H1 (cell line): ENCODE measurements around the gene FBXL17. TPM values are rescaled to one million over a fixed set of nuclear protein-coding genes. Genes with fewer than 3 reads are reported as not detected.

Source experiments
- CTCF ChIA-PET: fragments of 300-600 bp; sonication (Branson Sonifier 250); formaldehyde crosslinking; loops from one replicate; lab custom pipeline; 2021; ENCODE audit not compliant: partially characterized antibody; lab: Charles Lee
- POLR2A ChIA-PET: fragments of 300-600 bp; sonication (Branson Sonifier 250); formaldehyde crosslinking; loops from one replicate; lab custom pipeline; 2021; ENCODE audit warnings: inconsistent platforms; ENCODE audit not compliant: partially characterized antibody; lab: Charles Lee
- DNase-seq, 2 experiments: peaks; one replicate each; pipeline versions ENCODE4 v3.0.0 to v3.0.0-alpha.2; 2010 to 2022; ENCODE audit warnings: low spot score in 2 of 2, low read depth in 1 of 2, mixed read lengths in 1 of 2
- FAIRE-seq: peaks from 2 replicates; lab custom pipeline; 2011; peaks lifted over from hg19 to GRCh38; lab: Jason Lieb, UNC
- H2AFZ ChIP-seq: 2 replicates; pipeline ENCODE4 v1.8.1; 2012; ENCODE audit warnings: low read length, inconsistent platforms
- H2AK5ac ChIP-seq: 2 replicates; pipeline ENCODE4 v1.6.1; 2013; ENCODE audit warnings: low read depth, low read length
- H2BK120ac ChIP-seq: replicated peaks from 2 replicates; pipeline ENCODE3; 2013; ENCODE audit warnings: low read depth, low read length, inconsistent platforms
- H2BK12ac ChIP-seq: 2 replicates; pipeline ENCODE4 v1.6.1; 2013; ENCODE audit warnings: low read depth, low read length
- H2BK15ac ChIP-seq: 2 replicates; pipeline ENCODE4 v1.6.1; 2013; ENCODE audit warnings: low read length
- H2BK20ac ChIP-seq: 2 replicates; pipeline ENCODE4 v1.6.1; 2013; ENCODE audit warnings: low read length
- H2BK5ac ChIP-seq: 2 replicates; pipeline ENCODE4 v1.6.1; 2013; ENCODE audit warnings: low read depth, low read length
- H3K14ac ChIP-seq: 2 replicates; pipeline ENCODE4 v1.6.1; 2013; ENCODE audit warnings: inconsistent platforms; ENCODE audit not compliant: insufficient read length
- H3K18ac ChIP-seq: 2 replicates; pipeline ENCODE4 v1.6.1; 2013; ENCODE audit warnings: low read length; ENCODE audit errors: extremely low read depth
- H3K23ac ChIP-seq: 2 replicates; pipeline ENCODE4 v1.6.1; 2013; ENCODE audit warnings: inconsistent platforms; ENCODE audit not compliant: insufficient read length
- H3K23me2 ChIP-seq: 2 replicates; pipeline ENCODE4 v1.6.1; 2013; ENCODE audit warnings: low read depth, low read length
- H3K27ac ChIP-seq: 2 replicates; pipeline ENCODE4 v1.6.1; 2011; ENCODE audit warnings: low read depth, low read length, inconsistent platforms
- H3K27me3 ChIP-seq, 4 experiments: replicated peaks in 1 of 4; 1 replicate in 1 of 4; 2 replicates in 3 of 4; pipeline versions ENCODE4 v1.6.1 to v1.8.1; 2011 to 2013; ENCODE audit warnings: low read length in 3 of 4, mild to moderate bottlenecking in 3 of 4, inconsistent platforms in 2 of 4, mixed read lengths in 2 of 4, moderate library complexity in 1 of 4; ENCODE audit not compliant: control insufficient read depth in 3 of 4, insufficient read depth in 3 of 4; ENCODE audit errors: extremely low read depth in 1 of 4
- H3K36me3 ChIP-seq, 4 experiments: 2 replicates each; pipeline versions ENCODE4 v1.6.1 to v1.8.1; 2011 to 2013; ENCODE audit warnings: mild to moderate bottlenecking in 4 of 4, low read length in 3 of 4, moderate library complexity in 2 of 4, control low read depth in 1 of 4, inconsistent platforms in 1 of 4; ENCODE audit not compliant: insufficient read depth in 4 of 4, control insufficient read depth in 2 of 4
- H3K4ac ChIP-seq: replicated peaks from 2 replicates; pipeline ENCODE3; 2013; ENCODE audit warnings: low read length, low read depth, mixed read lengths, inconsistent platforms; ENCODE audit not compliant: insufficient read length
- H3K4me1 ChIP-seq, 4 experiments: replicated peaks in 1 of 4; 1 replicate in 1 of 4; 2 replicates in 3 of 4; pipeline versions ENCODE4 v1.6.1 to v1.8.1; 2011 to 2013; ENCODE audit warnings: low read length in 3 of 4, inconsistent platforms in 2 of 4, mixed read lengths in 1 of 4; ENCODE audit not compliant: insufficient read depth in 4 of 4, control insufficient read depth in 3 of 4
- H3K4me2 ChIP-seq, 2 experiments: 2 replicates each; pipeline versions ENCODE4 v1.6.1 to v1.8.1; 2011 to 2013; ENCODE audit warnings: low read depth in 2 of 2, low read length in 2 of 2, control low read depth in 1 of 2, inconsistent platforms in 1 of 2, mild to moderate bottlenecking in 1 of 2; ENCODE audit not compliant: insufficient read depth in 1 of 2
- H3K4me3 ChIP-seq, 4 experiments: fragments of 200-600, 300-600 bp in 1 of 4; sonication (generic), shearing (Covaris generic), sonication (Bioruptor Twin) in 1 of 4; 2 replicates each; pipeline versions ENCODE4 v1.5.1 to v1.8.1; 2011 to 2016; ENCODE audit warnings: low read length in 4 of 4, low read depth in 3 of 4, control low read depth in 2 of 4, inconsistent platforms in 2 of 4, mild to moderate bottlenecking in 2 of 4, mixed read lengths in 1 of 4, moderate library complexity in 1 of 4; ENCODE audit not compliant: insufficient read depth in 2 of 4; ENCODE audit errors: extremely low read depth in 1 of 4
- H3K56ac ChIP-seq: replicated peaks from 2 replicates; pipeline ENCODE3; 2013; ENCODE audit warnings: low read depth, mild to moderate bottlenecking, mixed read lengths, low read length, inconsistent platforms; ENCODE audit not compliant: insufficient read length
- H3K79me1 ChIP-seq: 2 replicates; pipeline ENCODE4 v1.6.1; 2013; ENCODE audit warnings: low read depth, low read length, control low read depth
- H3K79me2 ChIP-seq, 2 experiments: 2 replicates each; pipeline versions ENCODE4 v1.6.1 to v1.8.1; 2012 to 2013; ENCODE audit warnings: low read length in 2 of 2, mild to moderate bottlenecking in 2 of 2, inconsistent platforms in 1 of 2; ENCODE audit not compliant: insufficient read depth in 2 of 2, control insufficient read depth in 1 of 2
- H3K9ac ChIP-seq, 4 experiments: replicated peaks in 1 of 4; 1 replicate in 1 of 4; 2 replicates in 3 of 4; pipeline versions ENCODE4 v1.6.1 to v1.8.1; 2011 to 2013; ENCODE audit warnings: low read depth in 3 of 4, low read length in 3 of 4, control low read depth in 2 of 4, mild to moderate bottlenecking in 2 of 4, moderate library complexity in 2 of 4, inconsistent platforms in 1 of 4; ENCODE audit errors: extremely low read depth in 1 of 4
- H3K9me3 ChIP-seq, 2 experiments: 2 replicates each; pipeline versions ENCODE4 v1.6.1 to v1.8.1; 2012 to 2013; ENCODE audit warnings: mild to moderate bottlenecking in 2 of 2, moderate library complexity in 2 of 2, control low read depth in 1 of 2, inconsistent platforms in 1 of 2, low read depth in 1 of 2, low read length in 1 of 2, mixed read lengths in 1 of 2; ENCODE audit not compliant: insufficient read depth in 2 of 2
- H4K20me1 ChIP-seq, 2 experiments: replicated peaks in 1 of 2; 2 replicates each; pipeline versions ENCODE3 to v1.8.1; 2011 to 2013; ENCODE audit warnings: inconsistent platforms in 2 of 2, low read length in 2 of 2, mild to moderate bottlenecking in 1 of 2; ENCODE audit not compliant: insufficient read depth in 2 of 2, control insufficient read depth in 1 of 2
- H4K5ac ChIP-seq: 2 replicates; pipeline ENCODE4 v1.6.1; 2013; ENCODE audit warnings: low read length, low read depth, mixed read lengths, inconsistent platforms; ENCODE audit not compliant: insufficient read length
- H4K8ac ChIP-seq: 2 replicates; pipeline ENCODE4 v1.8.0; 2013; ENCODE audit warnings: mild to moderate bottlenecking, moderate library complexity, low read length, inconsistent platforms; ENCODE audit not compliant: insufficient read depth; ENCODE audit errors: extremely low read depth
- H4K91ac ChIP-seq: replicated peaks from 2 replicates; pipeline ENCODE3; 2013; ENCODE audit warnings: low read length, mixed read lengths, inconsistent platforms; ENCODE audit not compliant: insufficient read length
- BACH1 ChIP-seq: IDR thresholded peaks from 2 replicates; pipeline ENCODE4 v1.6.1; 2012; ENCODE audit warnings: low read length, improper control_type of control experiment
- GTF2F1 ChIP-seq: IDR thresholded peaks from 2 replicates; pipeline ENCODE4 v1.6.1; 2012; ENCODE audit warnings: low read depth, low read length, improper control_type of control experiment, borderline replicate concordance
- KDM1A ChIP-seq: fragments of 200-600, 300-600 bp; sonication (generic); IDR thresholded peaks from 2 replicates; pipeline ENCODE4 v1.7.1; 2016; ENCODE audit warnings: mild to moderate bottlenecking, low read length, borderline replicate concordance
- MAFK ChIP-seq: IDR thresholded peaks from 2 replicates; pipeline ENCODE4 v1.6.1; 2012; ENCODE audit warnings: low read depth, mild to moderate bottlenecking, improper control_type of control experiment, low read length
- NANOG ChIP-seq: IDR thresholded peaks from 2 replicates; pipeline ENCODE4 v1.6.1; 2011; ENCODE audit warnings: low read length, low read depth, mild to moderate bottlenecking, inconsistent platforms; ENCODE audit not compliant: insufficient read depth, poor library complexity, severe bottlenecking
- RFX5 ChIP-seq: IDR thresholded peaks from 2 replicates; pipeline ENCODE4 v1.6.1; 2011; ENCODE audit warnings: low read depth, low read length, improper control_type of control experiment, borderline replicate concordance
- SP4 ChIP-seq: IDR thresholded peaks from 2 replicates; pipeline ENCODE4 v1.6.1; 2012; ENCODE audit warnings: low read length, inconsistent platforms
- YY1 ChIP-seq: IDR thresholded peaks from 2 replicates; pipeline ENCODE4 v1.6.1; 2011; ENCODE audit warnings: low read depth, mild to moderate bottlenecking, low read length
- WGBS, 2 experiments: shearing (Covaris generic) in 1 of 2; methylation state at CpG; one replicate each; pipeline versions ENCODE4 v1.1.6 to v1.1.7; 2013 to 2015; ENCODE audit warnings: low lambda C conversion rate in 2 of 2, mixed read lengths in 2 of 2, inconsistent platforms in 1 of 2, low coverage in 1 of 2, missing lambda C conversion rate in 1 of 2; ENCODE audit not compliant: insufficient replicate concordance in 2 of 2, insufficient coverage in 1 of 2, insufficient read length in 1 of 2; ENCODE audit errors: extremely low coverage in 1 of 2, missing lambda C conversion rate in 1 of 2; 5-methylcytosine and 5-hydroxymethylcytosine counted together
- polyA plus RNA-seq, 7 experiments: library from polyadenylated mRNA; depleted of rRNA in 3 of 7; stranded (reverse) in 5 of 7; unstranded in 2 of 7; fragments of >200 nt in 5 of 7; fragments of 200-250 nt in 2 of 7; gene quantifications; 1 replicate in 5 of 7; 2 replicates in 1 of 7; 4 replicates in 1 of 7; pipeline versions ENCODE4 v1.2.1 to v1.2.3, GENCODE V29; 2011 to 2013; ENCODE audit warnings: missing spikeins in 2 of 7, mixed read lengths in 2 of 7
- total RNA-seq: library from RNA; stranded (reverse); fragmentation: NEBNext Ultra II Directional; extraction: Animal tissue kit (Norgen Biotek cat#: 25700); gene quantifications from 2 replicates; pipeline ENCODE4 v1.2.1, GENCODE V29; 2021

The FBXL17 gene
- total and polyA plus RNA-seq, 2 of the 8 experiments (the other 6 are each of a cell fraction or from before 2014, with no cell fraction given): 0.35 to 4.3 TPM

DNA sequence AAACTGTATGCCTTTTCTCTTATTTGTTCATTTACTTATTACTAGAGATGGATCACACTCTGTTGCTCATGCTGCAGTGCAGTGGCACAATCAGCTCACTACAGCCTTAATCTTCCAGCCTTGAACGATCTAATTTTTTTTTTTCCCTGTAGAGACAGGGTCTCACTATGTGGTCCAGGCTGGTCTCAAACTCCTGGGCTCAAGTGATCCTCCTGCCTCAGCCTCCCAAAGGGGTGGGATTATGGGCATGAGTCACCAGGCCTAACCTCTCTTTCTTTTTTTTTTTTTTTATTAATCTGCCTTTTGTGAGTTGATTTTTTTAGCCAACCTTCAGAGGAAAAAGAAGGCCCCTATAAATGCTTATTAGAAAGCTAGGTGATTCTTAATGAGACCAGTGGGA is 303.0 kb downstream of the FBXL17 start:
- H3K36me3 ChIP-seq: no peaks in the 10 kb centered on the region
- no peak overlapping the region for H4K91ac ChIP-seq
- peak overlapping the region; percentile 17; the same call in 1 of the 2 replicates for H3K18ac ChIP-seq
- H3K4me2 ChIP-seq: peak overlapping the region; percentile 12 to 39; a peak in 2 of 4 replicates
- H3K4me3 ChIP-seq: peak overlapping the region in 1 of 4 experiments; percentile 30; a peak in 1 of 8 replicates
- H4K20me1 ChIP-seq: no peaks in the 10 kb centered on the region
- H3K27me3 ChIP-seq: no peaks in the 10 kb centered on the region
- peak overlapping the region; percentile 78; the same call in 1 of the 2 replicates for H2BK12ac ChIP-seq
- WGBS, 2 experiments: 56% methylated on average over 1 of the region's 1 CpG; no CpG with 5 or more reads in 1 of the 2 experiments
- H2AFZ ChIP-seq: no peak overlapping the region
- H3K56ac ChIP-seq: no peak overlapping the region
- no peaks in the 10 kb centered on the region for H3K9me3 ChIP-seq
- H4K8ac ChIP-seq: no peak overlapping the region
- no peaks in the 10 kb centered on the region for H3K79me1 ChIP-seq
- no peak overlapping the region for H2BK15ac ChIP-seq
- no peaks in the 10 kb centered on the region for H3K79me2 ChIP-seq
- H3K23me2 ChIP-seq: no peaks in the 10 kb centered on the region; the same call in 1 of the 2 replicates
- H3K4ac ChIP-seq: no peak overlapping the region
- 0 out of 2 replicates have a peak overlapping the region, but pooled peaks have one; percentile 82 for H2BK20ac ChIP-seq
- FAIRE-seq (no peak), DNase-seq (no peak)
- H3K9ac ChIP-seq: no peak overlapping the region
- peaks cover 0 to 34% (median 10%) of the 10 kb centered on the region in 4 experiments; a peak in 4 of 7 replicates for H3K4me1 ChIP-seq
- POLR2A ChIA-PET: no interaction called here
- no peak overlapping the region for H3K14ac ChIP-seq
- H2BK5ac ChIP-seq: peak overlapping the region; percentile 11; the same call in 1 of the 2 replicates
- 0 out of 2 replicates have a peak overlapping the region, but pooled peaks have one; percentile 4 for H2AK5ac ChIP-seq
- H2BK120ac ChIP-seq: peak overlapping the region; percentile 2
- TF ChIP-seq BACH1 (no peak), NANOG (no peak), KDM1A (peak; percentile 63; the same call in 1 of the 2 replicates), RFX5 (no peak), GTF2F1 (no peak), YY1 (no peak), SP4 (no peak), MAFK (no peak)
- CTCF ChIA-PET: interaction anchor here (0.6 to 1.7 kb wide), 4 partner anchors 11 to 544 kb away, joined by 3 to 5 read pairs (median 4); no protein-coding TSS in a partner anchor
- H3K23ac ChIP-seq: no peak overlapping the region
- peak overlapping the region; percentile 93 for H4K5ac ChIP-seq
- H3K27ac ChIP-seq: no peak overlapping the region
